ENCODE data around the gene RETREG2.

RETREG2 gene

DNA sequence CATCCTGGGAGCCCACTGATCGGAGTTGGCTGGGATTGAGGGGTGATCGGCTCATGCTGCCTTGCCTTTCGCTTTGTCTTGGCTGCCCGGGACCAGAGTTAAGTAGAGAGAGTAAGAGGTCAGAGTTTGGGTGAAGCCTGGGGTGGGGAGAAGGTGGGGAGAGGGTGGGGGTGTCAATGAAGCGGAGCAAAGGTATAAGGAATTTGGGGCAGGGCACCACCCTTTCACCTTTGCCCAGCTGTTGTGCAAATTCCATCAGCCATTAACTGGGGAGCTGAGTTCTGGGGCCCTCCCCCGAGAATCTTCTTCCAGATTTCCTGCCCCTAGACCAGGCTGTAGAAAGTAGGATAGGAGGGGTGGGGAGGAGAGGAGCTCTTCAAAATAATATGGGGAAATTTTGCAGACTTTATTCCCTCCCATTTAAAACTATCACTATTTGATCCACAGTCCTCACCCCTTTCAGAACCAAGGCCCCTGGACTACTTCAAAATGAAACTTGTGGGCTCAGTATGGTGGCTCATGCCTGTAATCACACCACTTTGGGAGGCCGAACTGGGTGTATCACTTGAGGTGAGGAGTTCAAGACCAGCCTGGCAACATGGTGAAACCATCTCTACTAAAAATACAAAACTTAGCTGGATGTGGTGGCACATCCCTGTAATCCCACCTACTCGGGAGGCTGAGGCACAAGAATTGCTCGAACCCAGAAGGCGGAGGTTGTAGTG is 8.0 kb upstream of the RETREG2 start, which contains the start of gene SLC23A3:
TSS of gene SLC23A3 (minus strand) at position 100 of the 725 bp plus-strand sequence. CDS start at position 55, 45 bp downstream.
- no peak for DNase-seq

DNA sequence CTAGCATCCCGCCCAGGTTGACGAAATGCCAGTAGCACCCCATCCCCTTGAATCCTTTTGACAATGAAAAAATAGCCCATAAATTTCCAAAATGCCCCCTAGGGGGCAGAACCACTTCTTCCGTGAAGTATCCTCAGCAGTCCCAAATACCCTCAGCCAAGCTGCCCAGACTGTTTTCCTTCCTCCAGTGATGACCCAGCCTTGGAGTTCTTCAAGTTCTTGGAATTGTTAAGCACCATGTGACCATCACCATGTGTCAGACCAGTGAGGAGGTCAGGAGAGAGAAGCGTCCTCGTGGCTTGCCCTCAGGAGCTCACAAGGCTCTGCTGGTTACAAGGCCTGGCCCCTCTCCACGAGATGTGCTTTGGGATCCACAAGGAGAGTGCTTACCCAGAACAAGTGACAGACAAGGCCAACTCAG is 6.8 kb upstream of the RETREG2 start:
- DNase-seq, result peak; percentile 61 to 70 (median 64)

DNA sequence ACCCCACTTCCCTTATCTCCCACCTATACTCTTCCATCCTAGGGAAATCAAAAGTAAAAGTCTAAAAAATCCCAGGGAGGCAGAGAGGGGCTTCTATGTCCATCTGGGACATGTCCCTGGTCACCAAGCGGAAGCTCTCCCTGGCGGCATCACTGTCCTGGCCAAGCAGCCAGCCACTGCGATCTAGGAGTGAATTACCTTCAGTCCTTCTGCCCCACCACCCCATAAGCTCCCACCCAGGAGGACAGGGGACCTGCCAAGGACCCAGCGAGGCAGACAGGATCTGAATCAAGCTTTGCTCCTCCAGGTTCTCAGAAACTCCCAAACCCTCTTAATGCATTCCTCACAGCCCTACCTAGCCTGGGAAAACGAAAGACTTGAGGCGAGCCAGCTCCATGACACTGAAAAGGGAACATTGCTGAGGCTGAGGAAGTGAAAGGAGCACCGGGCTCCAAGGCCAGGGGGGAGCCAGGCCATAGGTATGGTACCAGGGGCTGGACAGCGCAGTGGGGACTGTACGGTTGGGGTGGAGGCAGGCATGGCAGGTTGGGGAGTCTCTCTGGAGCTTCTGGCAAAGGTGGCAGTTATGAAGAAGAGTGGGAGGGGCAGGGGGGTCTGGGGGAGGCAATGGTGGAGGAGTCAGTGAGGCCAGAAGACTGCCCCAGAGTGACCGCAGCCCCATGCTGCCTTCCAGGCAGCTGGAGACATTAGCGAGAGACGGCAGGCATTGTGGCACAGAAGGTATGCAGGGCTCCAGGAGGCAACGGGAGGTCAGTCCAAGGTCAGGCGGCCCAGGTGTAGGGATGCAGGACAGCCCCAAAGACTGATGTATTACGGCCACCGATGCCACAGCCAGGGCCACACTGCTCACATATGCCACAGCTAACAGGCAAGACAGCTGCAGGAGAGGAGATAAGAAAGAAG is 5.6 kb upstream of the RETREG2 start:
- no peak for DNase-seq

DNA sequence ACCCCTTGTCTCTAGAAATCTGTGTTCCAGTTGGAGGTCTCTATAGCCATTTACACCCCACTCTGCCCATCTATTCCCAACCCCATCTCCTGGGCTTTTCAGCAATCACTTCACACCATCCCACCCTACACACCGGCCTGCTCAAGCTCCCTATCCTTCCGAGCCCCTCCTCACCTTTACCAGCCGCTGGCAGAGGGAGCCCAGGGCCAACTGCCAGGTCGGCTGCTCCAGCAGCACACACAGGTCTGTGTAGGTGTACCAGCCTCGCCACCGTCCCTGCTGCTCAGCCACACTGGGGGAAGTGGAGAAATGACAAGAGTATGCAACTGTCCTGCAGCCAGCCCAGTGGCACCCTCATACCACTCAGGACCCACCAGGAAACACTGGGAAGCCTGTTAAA is 4.9 kb upstream of the RETREG2 start:
- DNase-seq, result no peak

DNA sequence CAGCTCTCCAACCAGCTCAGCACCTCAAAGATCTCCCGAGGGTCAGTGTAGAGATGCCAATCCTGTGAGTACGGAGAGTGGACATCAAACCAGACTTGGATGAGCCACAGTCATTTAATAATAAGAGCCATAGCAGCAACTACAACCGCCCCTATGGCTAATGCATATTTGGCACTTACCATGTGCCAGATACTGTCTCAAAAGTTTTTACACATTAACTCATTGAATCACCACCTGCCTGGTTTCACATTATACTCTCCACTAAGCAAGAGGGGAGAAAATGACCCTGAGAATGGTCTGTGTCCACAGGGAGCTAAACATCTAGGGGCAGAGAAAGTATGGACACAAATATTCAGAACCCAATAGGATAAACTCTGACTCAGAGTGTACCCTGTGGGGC is 3.9 kb upstream of the RETREG2 start:
- DNase-seq, result no peak

DNA sequence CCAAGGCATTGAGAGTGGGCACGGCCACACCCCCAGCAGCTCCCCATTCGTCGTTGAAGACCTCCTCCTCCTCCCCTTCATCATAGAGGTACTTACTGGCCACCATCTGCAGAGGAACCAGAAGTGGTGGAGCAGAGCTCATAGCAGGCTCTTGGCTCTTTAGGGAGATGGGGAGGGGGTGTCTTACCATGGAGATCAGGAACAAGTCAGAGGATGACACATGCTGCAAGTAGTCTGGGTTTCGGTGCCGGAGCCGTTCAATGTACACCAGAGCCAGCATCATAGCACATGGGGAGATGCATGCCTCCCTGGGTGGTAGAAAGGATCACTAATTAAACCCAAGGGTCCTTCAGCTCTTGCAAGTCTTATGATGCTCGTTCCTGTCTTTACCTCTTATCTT is 3.3 kb upstream of the RETREG2 start:
- DNase-seq, result no peak

DNA sequence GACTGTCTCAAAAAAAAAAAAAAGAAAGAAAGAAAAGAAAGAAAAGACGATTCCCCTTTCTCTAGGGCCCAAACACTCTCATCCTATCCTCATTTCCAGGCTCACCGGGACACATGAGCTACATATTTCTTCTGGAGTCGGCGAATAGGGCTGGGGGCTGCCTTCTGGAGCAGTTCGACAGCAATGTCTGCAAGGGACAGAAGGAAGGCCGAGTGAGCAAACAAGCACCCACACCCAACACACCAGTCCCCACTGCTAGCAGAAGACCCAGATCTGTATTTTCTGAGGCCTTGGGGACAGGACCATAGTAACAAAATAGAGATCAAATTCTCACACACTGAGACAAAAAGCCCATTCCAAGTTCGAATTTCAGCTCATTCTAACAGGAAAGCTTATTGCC is 2.6 kb upstream of the RETREG2 start:
- no peak for DNase-seq

DNA sequence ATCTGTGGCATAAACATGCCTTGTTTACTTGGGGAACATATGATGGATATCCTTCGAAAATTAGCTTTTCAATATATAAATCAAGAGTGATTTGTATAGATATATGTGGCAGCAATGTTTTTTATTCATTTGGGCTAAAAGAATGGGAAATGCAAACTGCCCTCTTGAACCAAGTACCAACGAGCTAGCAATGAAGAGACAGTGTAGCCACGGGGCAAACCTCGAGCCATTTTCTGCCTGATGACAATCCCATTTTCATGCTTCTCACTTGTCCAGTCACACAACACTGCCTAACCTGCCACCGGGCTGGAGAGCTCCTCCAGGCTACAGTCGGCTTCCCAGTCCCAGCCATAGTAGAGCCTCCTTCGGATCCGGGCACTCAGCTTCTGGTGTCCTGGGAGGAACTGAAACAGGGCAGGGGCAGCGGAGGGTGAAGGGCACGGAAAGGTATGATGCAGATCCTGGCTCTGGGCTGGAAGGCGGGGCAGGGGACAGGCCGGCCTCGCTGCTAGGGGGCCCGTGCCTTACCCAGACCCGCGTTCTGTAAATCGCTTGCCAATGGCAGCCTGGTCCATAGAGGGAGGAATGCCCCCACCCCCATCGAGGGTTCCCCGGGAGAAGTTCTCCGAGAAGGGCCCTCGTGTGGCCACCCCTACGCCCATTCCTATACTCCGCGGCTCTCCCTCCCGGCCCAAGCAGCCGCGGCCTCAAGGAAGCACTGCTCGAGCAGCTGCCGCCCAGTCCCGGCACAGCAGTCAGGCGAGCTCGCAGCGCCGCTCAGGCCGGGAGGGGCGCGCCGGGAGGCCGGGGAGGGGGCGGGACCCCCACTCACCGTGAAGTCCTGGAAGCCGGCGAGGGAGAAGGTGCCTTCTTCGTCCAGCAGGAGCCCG is 1.9 kb upstream of the RETREG2 start:
- DNase-seq, result peak; percentile 39 to 77 (median 64)

DNA sequence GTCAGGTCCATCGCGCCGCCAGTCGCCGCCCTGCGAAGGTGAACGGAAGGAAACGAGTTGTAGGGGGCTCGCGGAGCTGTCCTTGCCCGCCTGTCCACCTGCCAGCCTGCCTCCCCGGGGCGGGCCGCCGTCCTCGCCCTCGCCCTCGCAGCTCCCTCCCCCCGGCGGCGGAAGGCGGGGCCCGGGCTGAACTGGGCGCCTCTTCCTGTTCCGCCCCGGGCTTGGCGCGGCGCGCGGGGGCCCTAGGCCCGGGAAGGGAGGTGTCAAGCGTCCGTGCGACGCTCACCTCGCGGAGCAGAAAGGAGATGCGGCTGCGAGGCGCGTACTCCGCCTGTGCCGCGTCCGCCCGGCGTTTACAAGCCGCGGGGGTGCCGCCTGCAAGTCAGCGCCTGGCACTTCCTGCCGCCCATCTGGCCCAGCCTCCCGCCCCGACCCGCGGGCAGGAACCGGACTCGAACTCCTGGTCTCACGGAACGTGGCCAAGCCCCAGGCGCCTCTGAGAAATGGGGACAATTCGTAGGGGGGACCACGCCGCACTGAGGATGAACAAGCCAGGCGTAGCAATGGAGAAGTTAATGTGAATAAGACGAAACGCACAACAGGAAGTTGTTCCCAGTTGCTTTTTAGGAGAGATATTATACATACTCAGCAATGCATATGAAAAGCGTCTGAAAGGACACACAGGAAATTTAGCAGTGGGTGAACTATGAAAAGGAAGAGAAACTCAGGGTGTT is 1.1 kb upstream of the RETREG2 start, which contains the start of gene CNPPD1:
TSS of gene CNPPD1 (minus strand) at position 108 of the 734 bp plus-strand sequence. CDS start at position 11, 97 bp downstream.
- DNase-seq, result peak; percentile 90 to 97 (median 94)

DNA sequence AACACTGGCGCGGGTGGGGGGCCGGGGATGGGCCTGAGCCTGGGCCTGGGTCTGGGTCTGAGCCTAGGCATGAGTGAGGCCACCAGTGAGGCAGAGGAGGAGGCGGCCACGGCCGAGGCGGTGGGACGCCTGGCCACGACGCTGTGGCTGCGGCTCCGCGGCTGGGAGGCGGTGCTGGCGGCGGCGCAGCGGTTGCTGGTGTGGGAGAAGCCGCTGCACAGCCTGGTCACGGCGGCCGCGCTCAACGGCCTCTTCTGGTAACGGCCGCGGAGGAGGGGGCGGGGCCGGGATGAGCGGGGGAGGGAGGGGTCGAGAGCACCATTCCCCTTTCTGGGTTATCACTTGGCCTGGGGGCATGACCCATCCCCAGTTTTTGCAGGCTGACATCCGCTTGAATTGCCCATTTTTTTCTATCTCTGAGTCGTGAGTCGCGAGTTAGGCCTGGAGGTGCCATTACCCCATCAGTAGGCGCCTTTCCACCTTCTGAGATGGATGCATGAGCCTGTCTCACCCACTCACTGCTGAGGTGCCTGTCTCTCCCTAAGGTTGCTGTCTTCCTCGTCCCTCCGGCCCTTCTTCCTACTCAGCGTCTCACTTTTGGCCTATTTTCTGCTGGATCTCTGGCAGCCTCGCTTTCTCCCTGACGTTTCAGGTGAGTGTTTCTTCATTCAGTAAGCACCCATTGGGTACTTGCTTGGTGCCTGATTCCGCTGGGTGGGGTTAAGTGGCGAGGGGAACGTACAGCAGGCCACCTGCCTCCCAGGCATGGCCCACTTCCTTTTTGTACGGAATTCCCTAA is 501 bp downstream of the RETREG2 start:
- DNase-seq, result peak in 3 of 4 experiments; percentile 47 to 67 (median 64)

DNA sequence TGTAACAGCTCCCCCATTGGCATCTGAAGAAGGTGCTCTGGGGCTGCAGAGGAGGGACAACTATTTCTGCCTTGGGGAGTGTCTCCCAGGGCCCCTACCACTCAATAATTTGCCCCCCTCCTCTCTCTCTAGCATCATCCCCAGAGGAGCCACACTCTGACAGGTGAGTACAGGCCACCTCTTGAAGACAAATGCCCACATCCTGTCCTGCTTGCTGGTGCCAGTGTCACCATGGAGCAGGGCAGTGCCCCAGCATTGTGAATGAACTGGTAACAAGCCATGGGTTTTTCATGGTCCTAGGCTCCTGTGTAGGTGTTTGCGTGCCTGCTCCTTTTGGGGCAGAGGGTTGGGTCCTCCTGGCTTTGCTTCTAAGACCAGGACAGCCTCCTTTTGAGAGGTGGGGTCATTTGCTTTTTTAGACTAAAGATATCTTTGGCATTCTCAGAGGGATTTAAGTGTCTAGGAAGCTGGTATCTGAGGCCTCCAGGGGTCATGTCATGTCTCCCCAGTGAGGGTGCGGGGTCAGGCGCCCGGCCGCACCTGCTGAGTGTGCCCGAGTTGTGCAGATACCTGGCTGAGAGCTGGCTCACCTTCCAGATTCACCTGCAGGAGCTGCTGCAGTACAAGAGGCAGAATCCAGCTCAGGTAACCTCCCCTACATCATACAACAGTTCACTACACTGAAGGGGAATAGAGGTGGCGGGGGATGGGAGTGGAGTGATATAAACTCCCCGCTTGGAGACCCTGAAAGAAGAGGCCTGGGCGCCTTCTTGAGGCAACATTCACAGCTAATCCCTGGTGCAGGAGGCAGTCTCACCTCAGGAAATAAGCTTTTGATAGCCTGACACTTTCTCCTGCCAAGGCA is 1.8 kb downstream of the RETREG2 start:
- DNase-seq, result no peak

DNA sequence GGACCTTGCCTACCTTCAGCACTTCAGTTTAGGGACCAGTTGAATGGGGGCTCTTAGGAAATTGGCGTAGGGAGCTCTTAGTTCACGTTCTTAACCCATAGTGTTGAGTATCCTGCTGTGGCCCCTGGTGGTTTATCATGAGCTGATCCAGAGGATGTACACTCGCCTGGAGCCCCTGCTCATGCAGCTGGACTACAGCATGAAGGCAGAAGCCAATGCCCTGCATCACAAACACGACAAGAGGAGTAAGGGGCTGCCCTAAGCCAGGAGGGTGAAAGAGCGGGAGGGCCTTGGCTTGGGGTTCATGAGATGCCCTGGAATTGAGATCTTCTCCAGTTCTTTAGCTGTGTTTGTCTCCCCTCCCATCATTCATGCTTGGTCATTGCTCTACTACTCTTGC is 2.9 kb downstream of the RETREG2 start:
- no peak for DNase-seq

DNA sequence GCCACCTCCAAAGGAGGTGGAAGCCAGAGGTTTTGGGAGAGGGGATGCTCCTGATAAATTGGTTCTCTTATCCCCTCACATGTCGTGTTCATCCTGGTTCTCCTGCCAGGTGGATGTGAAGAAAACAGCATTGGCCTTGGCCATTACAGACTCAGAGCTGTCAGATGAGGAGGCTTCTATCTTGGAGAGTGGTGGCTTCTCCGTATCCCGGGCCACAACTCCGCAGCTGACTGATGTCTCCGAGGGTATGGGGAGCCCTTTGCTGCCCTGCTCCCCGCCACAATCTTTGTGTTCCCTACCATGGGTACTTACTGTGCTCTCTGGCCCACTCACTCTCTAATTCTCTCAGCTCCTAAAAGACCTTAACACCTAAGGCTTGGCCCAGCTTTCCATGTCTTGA is 3.5 kb downstream of the RETREG2 start:
- no peak for DNase-seq

DNA sequence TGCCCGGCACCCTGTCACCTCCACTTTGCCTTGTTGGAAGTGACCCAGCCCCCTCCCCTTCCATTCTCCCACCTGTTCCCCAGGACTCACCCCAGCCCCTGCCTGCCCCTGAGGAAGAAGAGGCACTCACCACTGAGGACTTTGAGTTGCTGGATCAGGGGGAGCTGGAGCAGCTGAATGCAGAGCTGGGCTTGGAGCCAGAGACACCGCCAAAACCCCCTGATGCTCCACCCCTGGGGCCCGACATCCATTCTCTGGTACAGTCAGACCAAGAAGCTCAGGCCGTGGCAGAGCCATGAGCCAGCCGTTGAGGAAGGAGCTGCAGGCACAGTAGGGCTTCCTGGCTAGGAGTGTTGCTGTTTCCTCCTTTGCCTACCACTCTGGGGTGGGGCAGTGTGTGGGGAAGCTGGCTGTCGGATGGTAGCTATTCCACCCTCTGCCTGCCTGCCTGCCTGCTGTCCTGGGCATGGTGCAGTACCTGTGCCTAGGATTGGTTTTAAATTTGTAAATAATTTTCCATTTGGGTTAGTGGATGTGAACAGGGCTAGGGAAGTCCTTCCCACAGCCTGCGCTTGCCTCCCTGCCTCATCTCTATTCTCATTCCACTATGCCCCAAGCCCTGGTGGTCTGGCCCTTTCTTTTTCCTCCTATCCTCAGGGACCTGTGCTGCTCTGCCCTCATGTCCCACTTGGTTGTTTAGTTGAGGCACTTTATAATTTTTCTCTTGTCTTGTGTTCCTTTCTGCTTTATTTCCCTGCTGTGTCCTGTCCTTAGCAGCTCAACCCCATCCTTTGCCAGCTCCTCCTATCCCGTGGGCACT is 4.5 kb downstream of the RETREG2 start:
- peak; percentile 64 to 75 (median 72) for DNase-seq

DNA sequence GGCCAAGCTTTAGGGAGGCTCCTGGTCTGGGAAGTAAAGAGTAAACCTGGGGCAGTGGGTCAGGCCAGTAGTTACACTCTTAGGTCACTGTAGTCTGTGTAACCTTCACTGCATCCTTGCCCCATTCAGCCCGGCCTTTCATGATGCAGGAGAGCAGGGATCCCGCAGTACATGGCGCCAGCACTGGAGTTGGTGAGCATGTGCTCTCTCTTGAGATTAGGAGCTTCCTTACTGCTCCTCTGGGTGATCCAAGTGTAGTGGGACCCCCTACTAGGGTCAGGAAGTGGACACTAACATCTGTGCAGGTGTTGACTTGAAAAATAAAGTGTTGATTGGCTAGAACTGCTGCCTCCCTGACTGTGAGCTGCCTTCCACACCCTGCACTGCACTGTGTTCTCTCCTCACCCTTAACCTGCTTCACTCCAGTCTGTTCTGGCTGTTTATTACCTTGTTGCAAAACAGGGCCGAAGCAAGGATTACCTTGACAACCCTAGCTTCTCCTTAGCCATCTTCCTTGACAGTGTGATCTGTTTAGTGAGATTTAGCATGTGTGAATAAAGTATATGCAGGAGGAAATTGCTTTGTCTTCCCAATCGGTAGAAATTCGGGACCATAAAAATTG is 5.2 kb downstream of the RETREG2 start:
- DNase-seq, result no peak

DNA sequence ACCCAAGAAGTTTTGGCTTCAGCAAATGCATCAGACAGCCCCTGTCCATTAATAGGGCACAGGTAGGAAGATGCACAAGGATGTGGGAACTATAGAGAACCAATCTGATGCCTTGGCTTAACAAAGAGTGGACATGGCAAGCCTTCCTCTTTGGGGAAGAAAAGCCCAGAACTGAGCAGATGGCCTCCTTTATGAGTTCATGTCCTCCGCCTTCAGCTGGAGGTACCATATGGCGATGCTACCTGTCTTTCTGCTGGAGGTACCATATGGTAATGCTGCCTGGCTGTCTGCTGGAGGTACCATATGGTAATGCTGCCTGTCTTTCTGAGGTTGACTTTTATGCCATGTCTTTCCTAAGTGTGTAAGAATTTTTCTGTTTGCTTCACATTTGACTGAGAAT is 6.0 kb downstream of the RETREG2 start:
- DNase-seq, result no peak

DNA sequence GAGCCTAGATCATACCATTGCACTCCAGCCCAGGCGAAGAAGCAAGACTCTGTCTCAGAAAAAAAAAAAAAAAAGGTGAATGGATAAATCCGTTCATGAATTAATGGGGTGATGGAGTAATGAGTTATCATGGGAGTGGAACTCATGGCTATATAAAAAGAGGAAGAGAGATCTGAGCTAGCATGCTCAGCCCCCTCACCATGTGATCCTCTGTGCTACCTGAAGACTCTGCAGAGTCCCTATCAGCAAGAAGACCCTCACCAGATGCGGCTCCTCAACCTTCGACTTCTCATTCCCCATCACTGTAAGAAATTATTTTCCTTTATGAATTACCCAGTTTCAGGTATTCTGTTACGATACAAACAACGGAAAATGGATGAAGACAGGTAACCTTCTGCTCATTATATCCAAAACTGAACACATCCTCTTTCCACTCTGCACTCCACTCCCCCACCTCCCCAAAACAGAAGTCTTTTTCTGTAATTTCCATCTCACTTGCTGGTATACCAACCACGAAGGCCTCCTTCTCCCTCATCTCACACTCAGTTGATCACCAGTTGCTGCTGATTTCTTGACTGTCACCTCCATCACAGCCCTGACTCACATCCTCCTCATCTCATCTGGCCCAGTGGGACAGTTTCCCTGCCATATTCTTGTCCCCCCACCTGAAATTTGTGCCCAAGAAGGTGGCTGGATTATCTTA is 8.8 kb downstream of the RETREG2 start:
- no peak for DNase-seq

DNA sequence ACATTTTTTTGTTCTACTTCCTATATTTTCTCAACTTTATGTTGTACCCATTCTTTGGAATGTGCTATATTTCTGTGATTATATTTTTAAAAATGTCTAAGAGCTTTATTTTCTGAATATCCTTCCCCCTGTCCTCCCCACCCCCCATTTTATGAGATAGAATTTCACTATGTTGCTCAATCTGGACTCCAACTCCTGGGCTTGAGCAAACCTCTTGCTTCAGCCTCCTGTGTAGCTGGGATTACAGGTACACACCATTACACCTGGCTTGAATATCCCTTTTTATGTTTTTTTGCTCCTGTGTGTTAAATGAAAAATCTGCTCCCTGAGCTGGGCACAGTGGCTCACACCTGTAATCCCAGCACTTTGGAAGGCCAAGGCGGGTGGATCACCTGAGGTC is 19.3 kb downstream of the RETREG2 start:
- no peak for DNase-seq

Measured in suppressor macrophage (primary cell).